HS-5 (cell line): ENCODE results near the gene DOCK11.
"Not testable (repeated sequence)": the region's sequence is repeated elsewhere in the genome, so short reads cannot be mapped to it uniquely, and the experiment has no call there.

Experiments used
- DNase-seq: peaks from one replicate; pipeline ENCODE4 v3.0.0-alpha.2; 2012; ENCODE audit warnings: low read depth

The DOCK11 gene

GRCh38 chrX:118495061-118495921 is at the start of gene DOCK11:
TSS of gene DOCK11 (plus strand) at chrX:118495815. CDS start at chrX:118495972, 157 bp downstream.
- DNase-seq = no peak

GRCh38 chrX:118448273-118448783 is 47.3 kb upstream of the DOCK11 start:
- DNase-seq = no peak

GRCh38 chrX:118455013-118455412 is 40.6 kb upstream of the DOCK11 start:
- no peak for DNase-seq

- DNase-seq = peak; percentile 10
Measured at GRCh38 chrX:118459494-118459893, 36.1 kb upstream of the DOCK11 start.

- DNase-seq = no peak
Measured at GRCh38 chrX:118464501-118464900, 31.1 kb upstream of the DOCK11 start.

- DNase-seq = no peak
Measured at GRCh38 chrX:118468122-118468521, 27.5 kb upstream of the DOCK11 start.

- not testable (repeated sequence) for DNase-seq
Measured at GRCh38 chrX:118470721-118471347, 24.8 kb upstream of the DOCK11 start.

- no peak for DNase-seq
Measured at GRCh38 chrX:118474586-118474985, 21.0 kb upstream of the DOCK11 start.

GRCh38 chrX:118475903-118476302 is 19.7 kb upstream of the DOCK11 start:
- no peak for DNase-seq

- no peak for DNase-seq
Measured at GRCh38 chrX:118480172-118480571, 15.4 kb upstream of the DOCK11 start.

- DNase-seq = not testable (repeated sequence)
Measured at GRCh38 chrX:118482384-118482783, 13.2 kb upstream of the DOCK11 start.

GRCh38 chrX:118484216-118484903 is 11.3 kb upstream of the DOCK11 start:
- DNase-seq = no peak

GRCh38 chrX:118486693-118487092 is 8.9 kb upstream of the DOCK11 start:
- not testable (repeated sequence) for DNase-seq

- no peak for DNase-seq
Measured at GRCh38 chrX:118493016-118493415, 2.6 kb upstream of the DOCK11 start.

- no peak for DNase-seq
Measured at GRCh38 chrX:118493653-118494297, 1.8 kb upstream of the DOCK11 start.

- DNase-seq = no peak
Measured at GRCh38 chrX:118495958-118496762, 545 bp downstream of the DOCK11 start.

GRCh38 chrX:118496763-118497079 is 1.1 kb downstream of the DOCK11 start:
- no peak for DNase-seq

GRCh38 chrX:118497180-118497818 is 1.7 kb downstream of the DOCK11 start:
- no peak for DNase-seq

- no peak for DNase-seq
Measured at GRCh38 chrX:118498351-118498750, 2.7 kb downstream of the DOCK11 start.

- DNase-seq = no peak
Measured at GRCh38 chrX:118498755-118499154, 3.1 kb downstream of the DOCK11 start.

- no peak for DNase-seq
Measured at GRCh38 chrX:118499295-118499694, 3.7 kb downstream of the DOCK11 start.
